GM12878 (cell line): Measurements from ENCODE around the gene CNR2. TPM values are rescaled to one million over a fixed set of nuclear protein-coding genes. Genes with fewer than 3 reads are reported as not detected.

Experiments
- ATAC-seq: fragments of 200-7000 bp; cut with Tn5 transposase; 3 replicates; pipeline ENCODE4 v1.9.1; 2020; ENCODE audit warnings: mild to moderate bottlenecking, moderate library complexity
- BruUV-seq: library from RNA; stranded (reverse); fragments of 400-500 nt; replicated peaks from 2 replicates; lab custom pipeline; 2021; lab: Mats Ljungman, UMichigan
- CTCF ChIA-PET: fragments of 300-600 bp; sonication (Branson Sonifier 250); formaldehyde crosslinking; extraction: SDS; loops from one replicate; lab custom pipeline; 2021; ENCODE audit warnings: inconsistent platforms; lab: Yijun Ruan, JAX
- POLR2A ChIA-PET: fragments of 350-600 bp; formaldehyde crosslinking; extraction: SDS; loops from one replicate; lab custom pipeline; 2021; ENCODE audit warnings: inconsistent platforms; lab: Charles Lee
- RAD21 ChIA-PET: fragments of 300-600 bp; sonication (Branson Sonifier 250); formaldehyde crosslinking; loops from one replicate; lab custom pipeline; 2023; ENCODE audit warnings: antibody characterized with exemption; ENCODE audit not compliant: unreplicated experiment; lab: Charles Lee
- SMC1A ChIA-PET: fragments of 300-600 bp; sonication (Branson Sonifier 250); formaldehyde crosslinking; loops from one replicate; lab custom pipeline; 2023; ENCODE audit not compliant: unreplicated experiment, uncharacterized antibody; lab: Charles Lee
- DNase-seq: peaks from one replicate; pipeline ENCODE4 v3.0.0-alpha.2; 2011; ENCODE audit warnings: low read depth, low spot score
- FAIRE-seq: peaks from 3 replicates; lab custom pipeline; 2011; peaks lifted over from hg19 to GRCh38; lab: Jason Lieb, UNC
- H2AFZ ChIP-seq: 2 replicates; pipeline ENCODE4 v1.6.0; 2011; ENCODE audit warnings: low read depth, low read length, control low read depth; ENCODE audit not compliant: control insufficient read depth
- H3K27ac ChIP-seq: 2 replicates; pipeline ENCODE4 v1.5.1; 2011; ENCODE audit warnings: control low read depth; ENCODE audit not compliant: control insufficient read depth, insufficient read depth
- H3K27me3 ChIP-seq, 2 experiments: replicated peaks in 1 of 2; 2 replicates each; pipeline versions ENCODE4 v1.6.0 to v1.6.1; 2011; ENCODE audit warnings: low read length in 1 of 2; ENCODE audit not compliant: control insufficient read depth in 2 of 2, insufficient read depth in 2 of 2
- H3K36me3 ChIP-seq, 2 experiments: 2 replicates each; pipeline ENCODE4 v1.5.1; 2011; ENCODE audit warnings: low read length in 1 of 2; ENCODE audit not compliant: control insufficient read depth in 2 of 2, insufficient read depth in 2 of 2
- H3K4me1 ChIP-seq: 2 replicates; pipeline ENCODE4 v1.6.1; 2011; ENCODE audit warnings: mild to moderate bottlenecking, low read length, moderate library complexity, mixed read lengths; ENCODE audit not compliant: control insufficient read depth, insufficient read depth
- H3K4me2 ChIP-seq: 2 replicates; pipeline ENCODE4 v1.6.0; 2011; ENCODE audit warnings: control low read depth; ENCODE audit not compliant: control insufficient read depth, insufficient read depth
- H3K4me3 ChIP-seq: fragments of 200-600 bp; sonication (generic); 2 replicates; pipeline ENCODE4 v1.5.1; 2016
- H3K79me2 ChIP-seq: 2 replicates; pipeline ENCODE4 v1.6.0; 2011; ENCODE audit warnings: low read length; ENCODE audit not compliant: control insufficient read depth, insufficient read depth
- H3K9ac ChIP-seq: 2 replicates; pipeline ENCODE4 v1.8.0; 2011; ENCODE audit warnings: low read length, control low read depth, mixed read lengths; ENCODE audit not compliant: control insufficient read depth, insufficient read depth
- H3K9me3 ChIP-seq: replicated peaks from 3 replicates; pipeline ENCODE4 v1.5.1; 2011; ENCODE audit warnings: mild to moderate bottlenecking, low read length; ENCODE audit not compliant: control insufficient read depth, insufficient read depth
- H4K20me1 ChIP-seq: 2 replicates; pipeline ENCODE4 v1.6.0; 2011; ENCODE audit not compliant: control insufficient read depth, insufficient read depth
- BCL11A ChIP-seq: IDR thresholded peaks from 2 replicates; pipeline ENCODE4 v1.6.1; 2011; ENCODE audit warnings: low read depth, low read length
- BHLHE40 ChIP-seq, 2 experiments: fragments of 450-650 bp in 1 of 2; IDR thresholded peaks; 2 replicates each; pipeline ENCODE4 v1.6.1; 2011 to 2017; ENCODE audit warnings: low read depth in 2 of 2, borderline replicate concordance in 1 of 2, improper control_type of control experiment in 1 of 2, low read length in 1 of 2, mild to moderate bottlenecking in 1 of 2
- CHD2 ChIP-seq: IDR thresholded peaks from 2 replicates; pipeline ENCODE4 v1.6.1; 2011; ENCODE audit warnings: low read depth, low read length, improper control_type of control experiment, borderline replicate concordance
- EED ChIP-seq: sonication (generic); IDR thresholded peaks from 2 replicates; pipeline ENCODE4 v1.6.1; 2016; ENCODE audit warnings: antibody characterized with exemption, low read depth
- ESRRA ChIP-seq: IDR thresholded peaks from 2 replicates; pipeline ENCODE4 v1.6.1; 2012; ENCODE audit warnings: mild to moderate bottlenecking, low read length, improper control_type of control experiment
- FOS ChIP-seq: IDR thresholded peaks from 3 replicates; pipeline ENCODE4 v1.6.1; 2011; ENCODE audit warnings: borderline replicate concordance; ENCODE audit not compliant: insufficient read length; ENCODE audit errors: extremely low read depth
- GATAD2B ChIP-seq: fragments of 450-650 bp; conservative IDR thresholded peaks from 2 replicates; pipeline ENCODE4 v1.6.1; 2017; ENCODE audit warnings: low read depth, mild to moderate bottlenecking, moderate library complexity
- HCFC1 ChIP-seq: fragments of 150-350 bp; IDR thresholded peaks from 2 replicates; pipeline ENCODE4 v1.6.1; 2014; ENCODE audit warnings: low read length
- IRF3 ChIP-seq: fragments of 450-650 bp; IDR thresholded peaks from 2 replicates; pipeline ENCODE4 v1.6.1; 2014; ENCODE audit warnings: mild to moderate bottlenecking
- MXI1 ChIP-seq: fragments of 150-350 bp; IDR thresholded peaks from 2 replicates; pipeline ENCODE4 v1.6.1; 2011; ENCODE audit warnings: low read depth, mild to moderate bottlenecking, inconsistent platforms, low read length, improper control_type of control experiment
- MYB ChIP-seq: fragments of 150-350 bp; IDR thresholded peaks from 2 replicates; pipeline ENCODE4 v1.6.1; 2014; ENCODE audit warnings: mild to moderate bottlenecking, low read depth, low read length, borderline replicate concordance
- SMC3 ChIP-seq: IDR thresholded peaks from 2 replicates; pipeline ENCODE4 v1.6.1; 2011; ENCODE audit warnings: low read length, improper control_type of control experiment, borderline replicate concordance
- SUPT20H ChIP-seq: IDR thresholded peaks from 2 replicates; pipeline ENCODE4 v1.6.1; 2011; ENCODE audit warnings: low read depth, mild to moderate bottlenecking, low read length, moderate library complexity, borderline replicate concordance; ENCODE audit not compliant: control insufficient read depth
- ZBTB11 ChIP-seq: fragments of 450-650 bp; formaldehyde crosslinking; IDR thresholded peaks from 2 replicates; pipeline ENCODE4 v1.5.0; 2022; ENCODE audit warnings: mild to moderate bottlenecking, missing genetic modification characterization
- ZBTB33 ChIP-seq: fragments of 450-650 bp; IDR thresholded peaks from 2 replicates; pipeline ENCODE4 v1.6.1; 2017; ENCODE audit warnings: mild to moderate bottlenecking
- ZSCAN29 ChIP-seq: fragments of 450-650 bp; IDR thresholded peaks from 2 replicates; pipeline ENCODE4 v1.6.1; 2017; ENCODE audit warnings: mild to moderate bottlenecking, moderate library complexity
- WGBS: methylation state at CpG from one replicate; pipeline ENCODE4 v1.1.6; 2016; ENCODE audit warnings: low lambda C conversion rate; ENCODE audit not compliant: insufficient replicate concordance, insufficient coverage; ENCODE audit errors: missing lambda C conversion rate; 5-methylcytosine and 5-hydroxymethylcytosine counted together
- in situ Hi-C: fragments of 300-500 bp; cut with MboI; formaldehyde crosslinking; loops from 9 replicates; pipeline ENCODE4 v1.14.3; 2018; ENCODE audit warnings: mixed read lengths
- intact Hi-C: fragments of 100-400 bp; cut with micrococcal nuclease; formaldehyde crosslinking; loops from one replicate; pipeline ENCODE4 v1.14.2; 2022; ENCODE audit not compliant: unreplicated experiment
- polyA plus RNA-seq, 11 experiments: library from polyadenylated mRNA; depleted of rRNA in 4 of 11; unstranded in 6 of 11; stranded (reverse) in 5 of 11; fragments of >200 nt; fragmentation: Nextera tagmentation in 4 of 11; fragmentation: Illumina TruSeq in 1 of 11; extraction: Ambion mirVana in 4 of 11; extraction: Trizol in 1 of 11; gene quantifications; 1 replicate in 1 of 11; 2 replicates in 10 of 11; pipeline versions ENCODE4 v1.2.1 to v1.2.3, GENCODE V29; 2011 to 2016; ENCODE audit warnings: inconsistent platforms in 2 of 11, missing spikeins in 2 of 11, low read depth in 1 of 11
- total RNA-seq, 4 experiments: library from RNA; depleted of rRNA in 3 of 4; stranded (reverse); fragments of >200 nt in 3 of 4; fragmentation: Illumina TruSeq in 1 of 4; extraction: Trizol in 1 of 4; gene quantifications; 2 replicates each; pipeline versions ENCODE4 v1.2.1 to v1.2.3, GENCODE V29; 2013 to 2021
- TF ChIP-seq, protein P1 (sequence below): IDR thresholded peaks from 2 replicates; pipeline ENCODE4 v1.6.1; 2011; ENCODE audit warnings: borderline replicate concordance, low read depth, mild to moderate bottlenecking, moderate library complexity, low read length; ENCODE audit not compliant: insufficient read depth, poor library complexity, severe bottlenecking

CNR2 gene
- total and polyA plus RNA-seq, 10 of the 15 experiments (the other 5 are each of a cell fraction or from before 2014, with no cell fraction given) = 0.46 to 19.8 (median 12.2) TPM

DNA sequence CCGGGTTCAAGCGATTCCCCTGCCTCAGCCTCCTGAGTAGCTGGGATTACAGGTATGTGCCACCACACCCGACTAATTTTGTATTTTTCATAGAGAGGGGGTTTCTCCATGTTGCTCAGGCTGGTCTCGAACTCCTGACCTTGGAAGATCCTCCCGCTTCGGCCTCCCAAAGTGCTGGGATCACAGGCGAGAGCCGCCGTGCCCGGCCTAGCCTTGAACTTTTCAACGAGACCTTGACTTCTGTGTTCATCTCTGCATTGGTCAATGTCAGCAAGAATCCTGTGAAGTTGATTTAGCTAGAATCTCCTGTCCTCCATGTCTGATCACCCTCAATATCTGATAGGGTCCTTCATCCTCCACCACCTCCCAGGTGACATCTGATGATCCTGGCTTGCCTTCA is 11.4 kb upstream of the CNR2 start:
- WGBS = 81% methylated on average over 11 of the region's 11 CpGs
- CTCF ChIA-PET = interaction anchor here (1.8 kb wide), 1 partner anchor 103 kb away, joined by 7 read pairs; no protein-coding TSS in a partner anchor
- no peak for TF ChIP-seq IRF3
- TF ChIP-seq, protein P1, sequence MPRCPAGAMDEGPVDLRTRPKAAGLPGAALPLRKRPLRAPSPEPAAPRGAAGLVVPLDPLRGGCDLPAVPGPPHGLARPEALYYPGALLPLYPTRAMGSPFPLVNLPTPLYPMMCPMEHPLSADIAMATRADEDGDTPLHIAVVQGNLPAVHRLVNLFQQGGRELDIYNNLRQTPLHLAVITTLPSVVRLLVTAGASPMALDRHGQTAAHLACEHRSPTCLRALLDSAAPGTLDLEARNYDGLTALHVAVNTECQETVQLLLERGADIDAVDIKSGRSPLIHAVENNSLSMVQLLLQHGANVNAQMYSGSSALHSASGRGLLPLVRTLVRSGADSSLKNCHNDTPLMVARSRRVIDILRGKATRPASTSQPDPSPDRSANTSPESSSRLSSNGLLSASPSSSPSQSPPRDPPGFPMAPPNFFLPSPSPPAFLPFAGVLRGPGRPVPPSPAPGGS = no peak
- no peak for TF ChIP-seq GATAD2B
- no peak for TF ChIP-seq EED
- no peak for TF ChIP-seq ZBTB11 (CRISPR knock-in tag)
- TF ChIP-seq ESRRA = no peak
- no peak for TF ChIP-seq CHD2
- TF ChIP-seq ZSCAN29 = no peak
- no peak for TF ChIP-seq ZBTB33
- TF ChIP-seq SMC3 = no peak
- TF ChIP-seq MXI1 = no peak
- no peak for TF ChIP-seq BCL11A
- no peak for TF ChIP-seq MYB
- no peak for TF ChIP-seq FOS
- TF ChIP-seq SUPT20H = no peak
- TF ChIP-seq BHLHE40 (IDR thresholded peaks at IDR 0.05; ENCODE audit: borderline replicate concordance in 1 of 2, low read depth in 2 of 2, low read length in 1 of 2) = no peak
- TF ChIP-seq HCFC1 = no peak
- ATAC-seq (no peak), FAIRE-seq (no peak), DNase-seq (no peak)
- Histone ChIP-seq H3K9ac (no peak overlapping the region), H3K36me3 (no peaks in the 10 kb centered on the region), H3K4me3 (no peak overlapping the region), H3K27me3 (no peaks in the 10 kb centered on the region), H4K20me1 (no peaks in the 10 kb centered on the region), H3K27ac (no peak overlapping the region), H3K9me3 (no peaks in the 10 kb centered on the region), H3K4me2 (no peak overlapping the region), H3K4me1 (no peaks in the 10 kb centered on the region; the same call in 1 of the 2 replicates), H3K79me2 (no peaks in the 10 kb centered on the region), H2AFZ (no peak overlapping the region)
- POLR2A ChIA-PET = interaction anchor here (1.1 kb wide), 1 partner anchor 31 kb away, joined by 3 read pairs; no protein-coding TSS in a partner anchor
- RAD21 ChIA-PET = interaction anchor here (1.6 to 2.7 kb wide), 3 partner anchors 14 to 153 kb away, joined by 3 to 6 read pairs (median 4); no protein-coding TSS in a partner anchor
- BruUV-seq = no TSS peak
- intact Hi-C loops = no loop called here
- SMC1A ChIA-PET = interaction anchor here (1.0 to 1.8 kb wide), 3 partner anchors 32 to 119 kb away, joined by 4 to 6 read pairs (median 4); no protein-coding TSS in a partner anchor
- in situ Hi-C loops = no loop called here
